ENCODE data around the gene TNFSF11. TPM values are rescaled to one million over a fixed set of nuclear protein-coding genes. Genes with fewer than 3 reads are reported as not detected.
A peak's percentile ranks its signal among the peaks of the same experiment; 100 is the strongest.

TNFSF11 gene
- total and polyA plus RNA-seq, 2 donors from 2014 or later = 0.22 TPM; not detected in 1

GRCh38 chr13:42649141-42649540 lies 75.2 kb downstream of the TNFSF11 start:
- no peak for FAIRE-seq
- intact Hi-C loops (cut with DNase I) = no loop called here
- TF ChIP-seq, protein P1, sequence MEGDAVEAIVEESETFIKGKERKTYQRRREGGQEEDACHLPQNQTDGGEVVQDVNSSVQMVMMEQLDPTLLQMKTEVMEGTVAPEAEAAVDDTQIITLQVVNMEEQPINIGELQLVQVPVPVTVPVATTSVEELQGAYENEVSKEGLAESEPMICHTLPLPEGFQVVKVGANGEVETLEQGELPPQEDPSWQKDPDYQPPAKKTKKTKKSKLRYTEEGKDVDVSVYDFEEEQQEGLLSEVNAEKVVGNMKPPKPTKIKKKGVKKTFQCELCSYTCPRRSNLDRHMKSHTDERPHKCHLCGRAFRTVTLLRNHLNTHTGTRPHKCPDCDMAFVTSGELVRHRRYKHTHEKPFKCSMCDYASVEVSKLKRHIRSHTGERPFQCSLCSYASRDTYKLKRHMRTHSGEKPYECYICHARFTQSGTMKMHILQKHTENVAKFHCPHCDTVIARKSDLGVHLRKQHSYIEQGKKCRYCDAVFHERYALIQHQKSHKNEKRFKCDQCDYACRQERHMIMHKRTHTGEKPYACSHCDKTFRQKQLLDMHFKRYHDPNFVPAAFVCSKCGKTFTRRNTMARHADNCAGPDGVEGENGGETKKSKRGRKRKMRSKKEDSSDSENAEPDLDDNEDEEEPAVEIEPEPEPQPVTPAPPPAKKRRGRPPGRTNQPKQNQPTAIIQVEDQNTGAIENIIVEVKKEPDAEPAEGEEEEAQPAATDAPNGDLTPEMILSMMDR (IDR thresholded peaks at IDR 0.05; ENCODE audit: borderline replicate concordance, extremely low read depth, insufficient read depth) = no peak
- H3K4me1 ChIP-seq (ENCODE audit: control insufficient read depth in 2 of 3, insufficient read depth in 2 of 3, low read depth in 1 of 3, low read length in 3 of 3) = no peaks in the 10 kb centered on the region
- no peaks in the 10 kb centered on the region for H3K9me3 ChIP-seq (ENCODE audit: control insufficient read depth in 2 of 3, insufficient read depth in 1 of 3, low read length in 3 of 3)
- H3K9ac ChIP-seq (ENCODE audit: low read length in 3 of 3) = no peak overlapping the region
- no peak for DNase-seq
- H3K27ac ChIP-seq (ENCODE audit: low read depth in 2 of 2, low read length in 2 of 2) = no peak overlapping the region
- no peaks in the 10 kb centered on the region for H3K36me3 ChIP-seq (ENCODE audit: control insufficient read depth in 2 of 3, insufficient read depth in 3 of 3, low read length in 3 of 3)
- no peak overlapping the region for H3K4me3 ChIP-seq (ENCODE audit: low read length in 3 of 3)
- H3K27me3 ChIP-seq (ENCODE audit: control insufficient read depth, insufficient read depth, low read length) = no peaks in the 10 kb centered on the region

DNA sequence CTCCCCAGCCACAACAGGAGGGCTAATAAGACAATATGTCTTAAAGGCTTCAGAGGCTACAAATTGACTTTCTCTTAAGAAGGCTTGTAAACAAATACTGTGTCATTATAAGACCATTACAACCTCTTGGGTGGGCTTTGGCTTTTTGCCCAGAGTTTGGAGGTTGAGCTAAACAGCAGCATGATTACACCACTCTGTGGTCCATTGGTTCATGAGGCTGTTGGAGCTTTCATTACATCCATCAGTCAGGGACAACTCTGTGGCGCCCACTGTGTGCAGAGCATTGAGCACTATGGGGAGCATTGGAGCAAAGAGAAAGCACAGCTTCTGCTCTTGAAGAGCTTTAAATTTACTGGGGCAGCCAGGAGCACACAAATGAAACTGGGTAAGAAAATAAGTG lies 75.9 kb downstream of the TNFSF11 start:
- FAIRE-seq = no peak
- intact Hi-C loops (cut with DNase I) = no loop called here
- Histone ChIP-seq H3K4me3 (ENCODE audit: low read length in 3 of 3) (no peak overlapping the region), H3K4me1 (ENCODE audit: control insufficient read depth in 2 of 3, insufficient read depth in 2 of 3, low read depth in 1 of 3, low read length in 3 of 3) (no peaks in the 10 kb centered on the region), H3K9ac (ENCODE audit: low read length in 3 of 3) (no peak overlapping the region), H3K27ac (ENCODE audit: low read depth in 2 of 2, low read length in 2 of 2) (no peak overlapping the region), H3K9me3 (ENCODE audit: control insufficient read depth in 2 of 3, insufficient read depth in 1 of 3, low read length in 3 of 3) (no peaks in the 10 kb centered on the region), H3K36me3 (ENCODE audit: control insufficient read depth in 2 of 3, insufficient read depth in 3 of 3, low read length in 3 of 3) (no peaks in the 10 kb centered on the region), H3K27me3 (ENCODE audit: control insufficient read depth, insufficient read depth, low read length) (no peaks in the 10 kb centered on the region)
- TF ChIP-seq, protein P1 (IDR thresholded peaks at IDR 0.05; ENCODE audit: borderline replicate concordance, extremely low read depth, insufficient read depth) = no peak
- DNase-seq = peak in 3 of 5 donors; percentile 18 to 75 (median 49)

GRCh38 chr13:42650506-42650905 lies 76.6 kb downstream of the TNFSF11 start:
- no peak for FAIRE-seq

More at GRCh38 chr13:42650506-42650905, 76.6 kb downstream of the TNFSF11 start:
- H3K27ac ChIP-seq (ENCODE audit: low read depth in 2 of 2, low read length in 2 of 2) = no peak overlapping the region
- DNase-seq = no peak
- no peak overlapping the region for H3K4me3 ChIP-seq (ENCODE audit: low read length in 3 of 3)
- no peaks in the 10 kb centered on the region for H3K4me1 ChIP-seq (ENCODE audit: control insufficient read depth in 2 of 3, insufficient read depth in 2 of 3, low read depth in 1 of 3, low read length in 3 of 3)
- TF ChIP-seq, protein P1 (IDR thresholded peaks at IDR 0.05; ENCODE audit: borderline replicate concordance, extremely low read depth, insufficient read depth) = no peak
- H3K9me3 ChIP-seq (ENCODE audit: control insufficient read depth in 2 of 3, insufficient read depth in 1 of 3, low read length in 3 of 3) = no peaks in the 10 kb centered on the region
- intact Hi-C loops (cut with DNase I) = no loop called here
- no peaks in the 10 kb centered on the region for H3K27me3 ChIP-seq (ENCODE audit: control insufficient read depth, insufficient read depth, low read length)
- no peak overlapping the region for H3K9ac ChIP-seq (ENCODE audit: low read length in 3 of 3)
- H3K36me3 ChIP-seq (ENCODE audit: control insufficient read depth in 2 of 3, insufficient read depth in 3 of 3, low read length in 3 of 3) = no peaks in the 10 kb centered on the region

Data from kidney (tissue), 14 donors.